ENCODE data around the gene GRIN3B. TPM values are rescaled to one million over a fixed set of nuclear protein-coding genes. Genes with fewer than 3 reads are reported as not detected.
A peak's percentile ranks its signal among the peaks of the same experiment; 100 is the strongest.

Gene GRIN3B
- polyA plus RNA-seq, 2 of the 4 experiments (the other 2 are of a cell fraction), result 0.67 to 1.5 TPM

DNA sequence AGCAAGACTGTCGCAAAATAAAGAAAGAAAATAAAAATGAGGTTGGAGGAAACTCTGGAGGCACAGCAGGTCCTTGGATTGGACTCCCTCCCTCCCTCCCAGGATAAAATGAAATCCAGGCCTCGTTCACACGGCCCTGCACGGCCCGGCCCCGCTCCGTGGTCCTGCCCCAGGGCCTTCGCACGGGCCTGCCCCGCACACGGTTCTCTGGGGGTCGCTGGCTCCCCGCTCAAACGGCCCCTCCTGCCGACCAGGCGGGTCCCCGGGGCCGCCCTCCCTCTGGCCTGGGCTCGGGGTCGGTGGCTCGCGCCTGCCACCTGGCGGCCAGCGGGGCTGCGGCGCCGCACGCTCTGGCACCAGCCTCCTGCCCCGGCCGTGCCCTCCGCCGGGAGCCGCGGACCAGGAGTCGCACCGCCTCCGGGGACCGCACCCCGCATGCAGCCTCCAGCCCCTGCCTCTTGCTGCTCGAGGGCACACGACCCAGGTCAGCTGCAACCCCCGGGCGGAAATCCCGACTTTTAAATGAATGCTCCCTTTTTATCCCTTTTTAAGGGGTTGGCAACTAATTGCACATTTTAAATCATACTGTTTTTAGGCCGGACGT, 17.6 kb upstream of the GRIN3B start:
- CTCF ChIA-PET, result interaction anchor here (0.7 to 5.4 kb wide), 13 partner anchors 8 to 128 kb away, joined by 3 to 93 read pairs (median 4); no protein-coding TSS in a partner anchor
- DNase-seq (ENCODE audit: low read depth in 1 of 2, low spot score in 1 of 2) (peak; percentile 52 to 80), ATAC-seq (peak; percentile 86 to 87), FAIRE-seq (no peak)
- POLR2A ChIA-PET, result no interaction called here
- WGBS (ENCODE audit: missing lambda C conversion rate), result 14% methylated on average over 12 of the region's 46 CpGs
- TF ChIP-seq EP300 (IDR thresholded peaks at IDR 0.05) (no peak), SMC3 (IDR thresholded peaks at IDR 0.05) (peak; percentile 100), HES2 (IDR thresholded peaks at IDR 0.05) (no peak), FOXS1 (CRISPR knock-in tag; IDR thresholded peaks at IDR 0.05) (no peak), MAFK (IDR thresholded peaks at IDR 0.05; ENCODE audit: partially characterized antibody) (no peak), RAD21 (conservative IDR thresholded peaks at IDR 0.05 in 1 of 2, IDR thresholded peaks at IDR 0.05 in 1 of 2) (peak; percentile 80 to 98), MYC (IDR thresholded peaks at IDR 0.05; ENCODE audit: borderline replicate concordance, low read length) (no peak), EHMT2 (IDR thresholded peaks at IDR 0.05; ENCODE audit: low read depth) (no peak), ZSCAN20 (CRISPR knock-in tag; IDR thresholded peaks at IDR 0.05) (no peak), CHD2 (IDR thresholded peaks at IDR 0.05; ENCODE audit: low read length, partially characterized antibody) (no peak), RFX5 (IDR thresholded peaks at IDR 0.05) (no peak), MAX (IDR thresholded peaks at IDR 0.05) (peak; percentile 61; the same call in 1 of the 2 replicates), HDAC2 (IDR thresholded peaks at IDR 0.05) (no peak), CHD4 (IDR thresholded peaks at IDR 0.05; ENCODE audit: borderline replicate concordance) (no peak), JUNB (IDR thresholded peaks at IDR 0.05) (no peak), POLR2AphosphoS2 (conservative IDR thresholded peaks at IDR 0.05; ENCODE audit: low read length) (no peak)
- TF ChIP-seq, protein P1, sequence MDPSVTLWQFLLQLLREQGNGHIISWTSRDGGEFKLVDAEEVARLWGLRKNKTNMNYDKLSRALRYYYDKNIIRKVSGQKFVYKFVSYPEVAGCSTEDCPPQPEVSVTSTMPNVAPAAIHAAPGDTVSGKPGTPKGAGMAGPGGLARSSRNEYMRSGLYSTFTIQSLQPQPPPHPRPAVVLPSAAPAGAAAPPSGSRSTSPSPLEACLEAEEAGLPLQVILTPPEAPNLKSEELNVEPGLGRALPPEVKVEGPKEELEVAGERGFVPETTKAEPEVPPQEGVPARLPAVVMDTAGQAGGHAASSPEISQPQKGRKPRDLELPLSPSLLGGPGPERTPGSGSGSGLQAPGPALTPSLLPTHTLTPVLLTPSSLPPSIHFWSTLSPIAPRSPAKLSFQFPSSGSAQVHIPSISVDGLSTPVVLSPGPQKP (IDR thresholded peaks at IDR 0.05; ENCODE audit: low read depth, low read length), result no peak
- TF ChIP-seq, protein P2, sequence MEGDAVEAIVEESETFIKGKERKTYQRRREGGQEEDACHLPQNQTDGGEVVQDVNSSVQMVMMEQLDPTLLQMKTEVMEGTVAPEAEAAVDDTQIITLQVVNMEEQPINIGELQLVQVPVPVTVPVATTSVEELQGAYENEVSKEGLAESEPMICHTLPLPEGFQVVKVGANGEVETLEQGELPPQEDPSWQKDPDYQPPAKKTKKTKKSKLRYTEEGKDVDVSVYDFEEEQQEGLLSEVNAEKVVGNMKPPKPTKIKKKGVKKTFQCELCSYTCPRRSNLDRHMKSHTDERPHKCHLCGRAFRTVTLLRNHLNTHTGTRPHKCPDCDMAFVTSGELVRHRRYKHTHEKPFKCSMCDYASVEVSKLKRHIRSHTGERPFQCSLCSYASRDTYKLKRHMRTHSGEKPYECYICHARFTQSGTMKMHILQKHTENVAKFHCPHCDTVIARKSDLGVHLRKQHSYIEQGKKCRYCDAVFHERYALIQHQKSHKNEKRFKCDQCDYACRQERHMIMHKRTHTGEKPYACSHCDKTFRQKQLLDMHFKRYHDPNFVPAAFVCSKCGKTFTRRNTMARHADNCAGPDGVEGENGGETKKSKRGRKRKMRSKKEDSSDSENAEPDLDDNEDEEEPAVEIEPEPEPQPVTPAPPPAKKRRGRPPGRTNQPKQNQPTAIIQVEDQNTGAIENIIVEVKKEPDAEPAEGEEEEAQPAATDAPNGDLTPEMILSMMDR (IDR thresholded peaks at IDR 0.05), result peak; percentile 90
- Histone ChIP-seq H3K9me3 (no peaks in the 10 kb centered on the region), H3K4me1 (peaks cover 26% of the 10 kb centered on the region), H3K4me2 (peak overlapping the region; percentile 85), H3K4me3 (peak overlapping the region; percentile 37), H3K27ac (peak overlapping the region; percentile 74 to 100)

- peak; percentile 76 to 85 for ATAC-seq
- POLR2A ChIA-PET, result interaction anchor here (0.5 to 2.2 kb wide), 13 partner anchors 12 to 431 kb away, joined by 3 to 8 read pairs (median 4); partner anchors contain the start of genes CIRBP and RNU6-2
- CTCF ChIA-PET, result interaction anchor here (0.9 to 5.4 kb wide), 10 partner anchors 12 to 230 kb away, joined by 3 to 93 read pairs (median 5); partner anchors contain the start of gene CNN2
- WGBS (ENCODE audit: missing lambda C conversion rate), result 4% methylated on average over 9 of the region's 78 CpGs
- H3K4me3 ChIP-seq, result peak within 1 kb of the TSS; percentile 96
- FAIRE-seq, result no peak
- H3K4me2 ChIP-seq, result peak within 1 kb of the TSS; percentile 85
- H3K9me3 ChIP-seq, result no peaks in the 10 kb centered on the region
- TF ChIP-seq KDM5A (IDR thresholded peaks at IDR 0.05) (peak; percentile 94), MAX (IDR thresholded peaks at IDR 0.05) (peak; percentile 86), JUN (IDR thresholded peaks at IDR 0.05) (peak in 1 of 2 experiments; percentile 63; a peak in 1 of 5 replicates), ZC3H11A (IDR thresholded peaks at IDR 0.05) (no peak), NR3C1 (IDR thresholded peaks at IDR 0.05) (no peak), POLR2A (IDR thresholded peaks at IDR 0.05; ENCODE audit: low read length) (peak; percentile 46), PHF8 (IDR thresholded peaks at IDR 0.05; ENCODE audit: borderline replicate concordance, low read depth) (peak; percentile 59; the same call in 1 of the 2 replicates)
- TF ChIP-seq, protein P3, sequence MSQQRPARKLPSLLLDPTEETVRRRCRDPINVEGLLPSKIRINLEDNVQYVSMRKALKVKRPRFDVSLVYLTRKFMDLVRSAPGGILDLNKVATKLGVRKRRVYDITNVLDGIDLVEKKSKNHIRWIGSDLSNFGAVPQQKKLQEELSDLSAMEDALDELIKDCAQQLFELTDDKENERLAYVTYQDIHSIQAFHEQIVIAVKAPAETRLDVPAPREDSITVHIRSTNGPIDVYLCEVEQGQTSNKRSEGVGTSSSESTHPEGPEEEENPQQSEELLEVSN (IDR thresholded peaks at IDR 0.05; ENCODE audit: borderline replicate concordance, low read depth), result peak; percentile 85; the same call in 1 of the 2 replicates
- peak; percentile 88 to 92 for DNase-seq (ENCODE audit: low read depth in 1 of 2, low spot score in 1 of 2)
- peaks cover 26% of the 10 kb centered on the region for H3K4me1 ChIP-seq
- peak within 1 kb of the TSS; percentile 97 to 100 for H3K27ac ChIP-seq
Observed at GRCh38 chr19:984165-984967, 15.9 kb upstream of the GRIN3B start, which contains the start of gene WDR18. TSS of gene WDR18 (plus strand) at chr19:984345. CDS start at chr19:984354, 9 bp downstream.

All from A549 (cell line).